Ovary (tissue), 9 donors: ENCODE data around the gene SLC22A1. TPM values are rescaled to one million over a fixed set of nuclear protein-coding genes. Genes with fewer than 3 reads are reported as not detected.

Experiments
- DNase-seq, 5 donors: peaks; one replicate each; pipeline ENCODE4 v3.0.0-alpha.2; 2019 to 2020
- H3K27ac ChIP-seq, 2 donors: fragments of 200-600 bp; one replicate each; pipeline versions ENCODE4 v1.5.1 to v1.8.0; 2019 to 2022
- H3K27me3 ChIP-seq: fragments of 200-600 bp; one replicate; pipeline ENCODE4 v1.8.0; 2022
- H3K36me3 ChIP-seq: fragments of 200-600 bp; sonication (generic); one replicate; pipeline ENCODE4 v1.5.1; 2019
- H3K4me1 ChIP-seq: one replicate; pipeline ENCODE4 v1.8.1; 2013; ENCODE audit warnings: mild to moderate bottlenecking, moderate library complexity; ENCODE audit not compliant: insufficient read depth
- H3K4me3 ChIP-seq: fragments of 200-600 bp; sonication (generic); one replicate; pipeline ENCODE4 v1.5.1; 2017
- H3K9me3 ChIP-seq, 2 donors: fragments of 200-600 bp in 1 of 2; sonication (generic) in 1 of 2; one replicate each; pipeline versions ENCODE4 v1.5.1 to v1.8.1; 2013 to 2019; ENCODE audit warnings: mild to moderate bottlenecking in 1 of 2, moderate library complexity in 1 of 2
- CTCF ChIP-seq, 3 donors: fragments of 450-650 bp in 2 of 3; fragments of 200-600 bp in 1 of 3; IDR thresholded peaks; one replicate each; pipeline versions ENCODE4 v1.5.1 to v1.8.0; 2016 to 2022; ENCODE audit warnings: antibody characterized with exemption in 3 of 3, mild to moderate bottlenecking in 1 of 3
- EP300 ChIP-seq: sonication (generic); formaldehyde crosslinking; IDR thresholded peaks from one replicate; pipeline ENCODE4 v1.6.1; 2017; ENCODE audit warnings: antibody characterized with exemption
- POLR2A ChIP-seq: fragments of 450-650 bp; IDR thresholded peaks from one replicate; pipeline ENCODE4 v1.6.1; 2017; ENCODE audit warnings: antibody characterized with exemption, mild to moderate bottlenecking, moderate library complexity
- WGBS, 3 donors: extraction: QIAGEN DNeasy Blood & Tissue Kit in 1 of 3; methylation state at CpG; one replicate each; pipeline versions ENCODE4 v1.1.5 to v1.1.7; 2013 to 2017; 5-methylcytosine and 5-hydroxymethylcytosine counted together
- intact Hi-C, 4 donors: fragments of 100-400 bp; cut with DNase I; formaldehyde crosslinking; loops; one replicate each; pipeline versions ENCODE4 v1.11.0 to v1.15.1; 2022 to 2023
- polyA plus RNA-seq, 2 donors: library from polyadenylated mRNA; stranded (reverse); fragments of 200-250 nt in 1 of 2; fragments of 350-450 nt in 1 of 2; fragmentation: Illumina TruSeq in 1 of 2; extraction: RNeasy Lipid Tissue Mini Kit (QIAGEN cat#74804) in 1 of 2; gene quantifications; one replicate each; pipeline ENCODE4 v1.2.3, GENCODE V29; 2013 to 2014
- small RNA-seq: library from RNA; depleted of rRNA; stranded (forward); fragments of <200 nt; gene quantifications from one replicate; pipeline ENCODE3, GENCODE V24; 2016
- total RNA-seq, 7 donors: library from RNA; depleted of rRNA in 2 of 7; stranded (reverse); fragments of >200 nt in 2 of 7; fragmentation: NEBNext Ultra II Directional in 3 of 7; extraction: Animal tissue kit (Norgen Biotek cat#: 25700) in 3 of 7; gene quantifications; one replicate each; pipeline versions ENCODE4 v1.1.0 to v1.2.4, GENCODE V29; 2016 to 2023
- donor health status: DM: no; HTN: no; CAD: no; lungs with moderate emphysema.
- donor health status: DM: no; HTN: no; CAD: no.
- donor health status: Bipolar disorder and iron deficiency.
- donor health status: DM: yes; HTN: yes; CAD: no.
- donor health status: DM: no; HTN: no; CAD: no.
- donor health status: DM: yes; HTN: yes; CAD: no.

Gene SLC22A1
- total and polyA plus RNA-seq, 9 donors: 0.23 to 2.4 (median 1.1) TPM; not detected in 1

- Histone ChIP-seq H3K27me3 (no peaks in the 10 kb centered on the region), H3K9me3 (peaks cover 0 to 3% of the 10 kb centered on the region in 2 donors), H3K4me3 (no peak overlapping the region), H3K27ac (no peak overlapping the region), H3K36me3 (no peaks in the 10 kb centered on the region), H3K4me1 (peaks cover 2% of the 10 kb centered on the region)
- 47 to 84% (median 72%) methylated on average over 1 of the region's 1 CpG for WGBS, 3 donors
- intact Hi-C loops: no loop called here
- DNase-seq: no peak
- TF ChIP-seq EP300 (no peak), POLR2A (no peak), CTCF (IDR thresholded peaks at IDR 0.05) (no peak)
These were observed 83.1 kb downstream of the SLC22A1 start for GRCh38 chr6:160204710-160205109.

GRCh38 chr6:160207618-160208017, 86.0 kb downstream of the SLC22A1 start:
- Histone ChIP-seq H3K4me3 (no peak overlapping the region), H3K9me3 (peaks cover 0 to 3% of the 10 kb centered on the region in 2 donors), H3K27me3 (no peaks in the 10 kb centered on the region), H3K27ac (no peak overlapping the region), H3K36me3 (no peaks in the 10 kb centered on the region), H3K4me1 (peaks cover 2% of the 10 kb centered on the region)
- WGBS, 3 donors: 70 to 81% (median 71%) methylated on average over 3 of the region's 3 CpGs
- intact Hi-C loops: no loop called here
- TF ChIP-seq CTCF (IDR thresholded peaks at IDR 0.05) (no peak), EP300 (no peak), POLR2A (no peak)
- no peak for DNase-seq

Small RNA genes lying within 50 kb of the gene (small RNA-seq; reads per million reads assigned to genes)
- not detected for gene AL645733.1

Other genes with a start within 250 kb of the SLC22A1 start
- under 1 TPM in 6 of 7 donors, not detected in 1; 0.08 to 0.38 (median 0.10) TPM for gene MAS1, start 230.8 kb upstream of the SLC22A1 start, total RNA-seq
- gene MAS1, start 230.8 kb upstream of the SLC22A1 start, polyA plus RNA-seq: under 1 TPM; 0.04 to 0.32 TPM
- 10 to 100 TPM; 32.9 to 70.3 (median 49.2) TPM for gene IGF2R, start 152.7 kb upstream of the SLC22A1 start, total RNA-seq
- gene IGF2R, start 152.7 kb upstream of the SLC22A1 start, polyA plus RNA-seq: 100 to 1,000 TPM in 1 of 2 donors, 10 to 100 TPM in 1; 29.3 to 116 TPM
- under 1 TPM in 1 of 7 donors, not detected in 6; 0.10 TPM for gene SLC22A2, start 137.0 kb downstream of the SLC22A1 start, total RNA-seq
- under 1 TPM; 0.16 to 0.20 TPM for gene SLC22A2, start 137.0 kb downstream of the SLC22A1 start, polyA plus RNA-seq
- gene SLC22A3, start 226.6 kb downstream of the SLC22A1 start, total RNA-seq: 10 to 100 TPM; 18.9 to 42.5 (median 30.5) TPM
- 10 to 100 TPM; 13.5 to 34.6 TPM for gene SLC22A3, start 226.6 kb downstream of the SLC22A1 start, polyA plus RNA-seq